HG03520 (cell line): ENCODE data around the gene CGB5.

Source experiments
- ATAC-seq: cut with Tn5 transposase; IDR thresholded peaks from one replicate; pipeline ENCODE4 v1.9.1; 2021; ENCODE audit warnings: mild to moderate bottlenecking, moderate library complexity; ENCODE audit not compliant: unreplicated experiment

CGB5 gene

DNA sequence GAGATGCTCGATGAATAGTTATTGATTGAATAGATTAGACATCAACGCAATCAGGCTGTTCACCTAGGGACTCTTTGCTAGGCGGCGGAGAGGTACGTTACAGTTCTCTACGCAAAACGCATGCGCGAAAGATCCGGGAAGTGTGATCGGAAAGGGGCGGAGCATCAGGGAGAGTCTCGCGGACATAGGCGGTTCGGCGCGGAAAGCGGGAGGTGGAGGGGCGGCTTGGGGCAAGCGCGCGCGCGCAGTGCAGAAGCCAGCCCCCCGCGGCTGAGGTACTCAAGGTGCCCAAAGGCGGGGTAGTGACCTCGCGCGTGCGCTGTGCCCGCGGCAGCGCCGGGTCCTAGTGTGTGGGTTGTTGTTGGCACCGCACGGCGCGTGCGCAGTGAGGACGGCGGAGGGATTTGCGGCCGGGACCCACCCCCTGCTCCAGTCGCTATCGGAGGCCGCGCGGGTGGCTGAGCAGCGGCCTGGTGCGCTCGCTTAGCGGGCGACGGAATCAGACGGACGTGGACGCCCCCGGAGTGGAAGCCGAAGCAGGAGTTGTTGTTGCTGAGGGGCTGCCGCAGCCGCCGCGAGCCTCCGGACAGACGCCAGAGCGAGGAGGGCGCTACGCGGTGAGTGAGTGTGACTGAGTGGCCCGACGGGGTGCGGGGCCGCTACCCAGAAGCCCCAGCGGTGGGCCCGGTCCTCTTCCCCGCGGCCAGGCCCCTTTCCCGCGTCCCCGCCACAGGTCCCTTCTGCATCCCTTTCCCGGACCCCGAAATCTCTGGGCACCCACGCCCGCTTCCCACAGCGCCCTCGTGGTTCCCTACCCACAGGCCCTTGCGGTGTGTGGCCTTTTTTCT is 41.6 kb downstream of the CGB5 start, which contains the start of gene SNRNP70:
Gene SNRNP70 (plus strand): TSS at position 432 of the 848 bp plus-strand sequence. CDS start 964 bp downstream, outside the sequence.
- peak; percentile 79 for ATAC-seq

DNA sequence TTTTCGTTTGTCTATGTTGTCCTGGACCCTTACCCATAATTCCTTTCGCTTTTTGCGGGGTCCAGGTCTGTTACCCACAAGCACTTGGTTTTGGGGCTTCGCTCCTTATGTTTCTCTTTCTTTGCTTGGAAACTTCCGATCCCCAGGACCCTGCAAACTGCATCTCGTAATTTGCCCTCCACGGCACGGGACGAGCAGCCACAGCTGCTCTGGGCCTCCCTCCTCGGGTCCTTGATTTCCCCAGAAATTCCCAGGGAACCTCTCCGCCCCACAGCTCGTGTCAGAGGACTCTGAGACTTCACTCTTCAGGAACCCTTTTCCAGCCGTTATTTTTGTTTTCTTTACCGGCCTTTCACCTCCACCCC is 42.2 kb downstream of the CGB5 start:
- no peak for ATAC-seq

GRCh38 chr19:49086296-49086695 is 42.6 kb downstream of the CGB5 start:
- no peak for ATAC-seq

DNA sequence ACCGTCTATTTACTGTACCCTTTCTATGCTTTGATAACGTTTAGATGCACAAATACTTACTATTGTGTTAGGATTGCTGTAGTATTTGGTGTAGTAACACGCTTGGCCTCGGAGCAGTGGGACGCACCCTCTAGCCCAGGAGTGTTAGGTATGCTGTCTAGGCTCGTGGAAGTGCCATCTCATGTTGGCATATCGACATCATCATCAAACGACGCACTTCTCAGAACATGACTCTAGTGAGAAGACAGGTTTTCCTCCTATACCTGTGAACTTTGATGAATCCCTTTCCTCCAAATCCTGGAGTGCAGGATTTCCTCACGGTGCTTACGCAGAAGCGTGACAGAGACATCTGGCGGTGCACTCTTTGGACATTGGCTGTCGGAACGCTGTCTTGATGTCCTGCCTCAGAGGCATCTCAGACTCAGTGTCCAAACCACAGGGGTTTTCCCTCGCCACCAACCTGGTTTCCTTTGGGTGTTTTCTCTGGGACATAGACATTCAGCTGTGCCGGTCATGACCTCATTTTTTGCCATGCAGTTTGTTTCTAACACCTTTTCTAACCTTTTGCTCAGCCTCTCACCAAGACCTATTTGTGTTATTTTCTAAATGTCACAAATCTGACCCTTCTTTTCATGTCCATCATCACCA is 47.9 kb downstream of the CGB5 start:
- no peak for ATAC-seq

GRCh38 chr19:49092686-49093085 is 49.0 kb downstream of the CGB5 start:
- ATAC-seq, result no peak
